ENCODE results near the gene MAGI2.
A peak's percentile ranks its signal among the peaks of the same experiment; 100 is the strongest.

The MAGI2 gene

DNA sequence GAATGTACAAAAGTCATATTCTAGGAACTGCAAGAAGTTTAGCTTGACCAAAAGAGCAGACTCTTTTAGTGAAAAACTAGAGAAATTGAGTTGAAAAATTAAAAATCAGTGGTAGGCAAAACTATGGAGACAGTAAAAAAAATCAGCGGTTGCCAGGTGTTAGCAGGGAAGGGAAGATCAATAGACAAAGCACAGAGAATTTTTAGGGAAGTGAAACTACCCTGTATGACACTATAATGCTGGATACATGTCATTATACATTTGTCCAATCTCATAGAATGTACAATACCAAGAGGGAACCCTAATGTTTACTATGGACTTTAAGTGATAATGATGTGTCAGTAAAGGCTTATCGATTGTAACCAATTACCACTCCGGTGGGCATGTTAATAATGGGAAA, 761.9 kb downstream of the MAGI2 start:
- no peak for DNase-seq

DNA sequence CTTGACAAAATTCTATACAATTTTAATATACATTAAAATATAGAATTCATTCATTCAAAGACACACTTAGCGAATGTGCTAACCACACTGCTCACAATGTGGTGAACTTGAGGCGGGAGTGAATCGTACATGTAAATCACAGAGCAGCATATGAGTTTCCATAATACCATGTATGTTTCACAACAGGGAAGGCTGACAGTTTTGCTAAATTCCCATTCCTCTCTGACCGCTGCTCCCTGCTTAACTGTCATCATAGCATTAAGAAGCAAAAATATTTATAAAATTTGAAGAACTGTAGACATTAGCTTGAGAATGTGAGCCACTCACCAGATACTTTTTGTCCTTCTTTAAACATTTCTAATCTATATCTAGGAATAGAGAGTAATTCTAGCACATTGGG, 763.3 kb downstream of the MAGI2 start:
- DNase-seq, result no peak

DNA sequence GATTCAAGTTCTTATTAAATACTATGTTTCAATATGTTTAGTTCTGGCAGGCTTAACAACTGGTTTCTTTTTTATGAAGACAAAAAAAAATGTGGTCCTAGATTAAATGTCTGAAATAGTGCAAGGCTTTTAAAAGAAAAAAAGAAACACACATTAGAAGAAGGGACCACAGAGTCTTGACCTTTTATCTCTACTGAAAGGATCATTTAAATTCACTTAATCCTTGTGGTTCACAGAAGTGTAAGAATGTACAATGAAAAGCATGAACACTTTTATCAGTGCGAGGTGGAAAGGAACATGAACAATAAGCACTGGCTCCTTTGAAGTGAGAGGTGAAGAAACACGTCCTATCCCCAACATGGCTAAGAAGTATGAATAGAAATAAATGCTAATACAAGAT, 765.1 kb downstream of the MAGI2 start:
- DNase-seq, result no peak

DNA sequence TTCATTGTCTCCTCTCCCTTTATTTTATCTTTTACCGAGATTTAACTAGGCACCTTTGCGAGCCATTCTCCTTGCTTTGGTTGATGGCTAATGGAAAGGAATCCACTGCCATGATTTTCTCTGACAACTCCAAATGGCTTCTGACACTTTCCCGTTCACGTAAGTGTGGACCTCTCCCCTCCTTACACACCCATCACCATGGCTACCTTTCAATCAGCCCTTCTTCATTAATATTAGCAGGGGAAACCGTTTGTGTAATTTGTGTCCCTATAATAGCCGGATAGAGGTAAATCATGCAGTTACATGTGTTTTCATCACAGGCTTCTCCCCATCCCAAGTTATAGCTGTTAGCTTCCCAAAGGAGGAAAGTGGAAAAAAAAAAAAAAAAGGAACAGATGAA, 767.3 kb downstream of the MAGI2 start:
- no peak for DNase-seq

DNA sequence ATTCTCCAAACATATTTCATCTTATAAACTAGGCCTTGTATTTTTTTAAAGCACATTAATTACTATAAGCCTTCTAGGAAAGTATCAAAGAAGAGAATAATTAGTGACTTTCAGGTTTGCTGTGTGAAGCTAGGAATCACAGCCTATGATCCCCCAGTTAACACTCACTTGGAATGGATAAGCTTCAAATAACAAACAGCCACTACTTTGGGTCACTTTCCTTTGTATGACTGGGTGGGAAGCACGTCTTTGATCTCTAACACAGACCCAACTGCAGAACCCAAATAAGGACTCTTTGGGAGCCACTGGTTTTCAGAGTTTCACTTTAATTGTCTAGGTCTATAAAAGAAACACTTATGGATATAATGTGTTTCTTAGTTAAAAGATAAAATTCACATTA, 769.3 kb downstream of the MAGI2 start:
- DNase-seq, result no peak

DNA sequence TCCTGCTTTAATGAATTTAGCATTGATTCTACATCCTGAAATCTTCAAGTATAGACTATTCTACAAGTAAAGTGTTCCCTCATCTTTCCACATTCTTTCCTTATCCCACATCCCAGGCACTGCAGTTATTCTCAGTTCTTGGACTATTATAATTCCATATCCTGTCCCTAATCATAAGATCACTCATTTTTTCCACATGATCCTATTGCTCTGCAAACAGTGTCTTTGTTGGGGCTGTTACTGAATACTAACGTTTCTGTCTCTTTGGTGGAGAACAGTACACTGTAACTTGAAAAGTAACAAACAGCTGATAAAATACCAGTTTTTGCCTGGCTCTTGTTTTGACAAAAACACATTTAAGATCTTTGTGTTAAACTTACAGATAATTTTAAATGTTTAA, 769.9 kb downstream of the MAGI2 start:
- no peak for DNase-seq

DNA sequence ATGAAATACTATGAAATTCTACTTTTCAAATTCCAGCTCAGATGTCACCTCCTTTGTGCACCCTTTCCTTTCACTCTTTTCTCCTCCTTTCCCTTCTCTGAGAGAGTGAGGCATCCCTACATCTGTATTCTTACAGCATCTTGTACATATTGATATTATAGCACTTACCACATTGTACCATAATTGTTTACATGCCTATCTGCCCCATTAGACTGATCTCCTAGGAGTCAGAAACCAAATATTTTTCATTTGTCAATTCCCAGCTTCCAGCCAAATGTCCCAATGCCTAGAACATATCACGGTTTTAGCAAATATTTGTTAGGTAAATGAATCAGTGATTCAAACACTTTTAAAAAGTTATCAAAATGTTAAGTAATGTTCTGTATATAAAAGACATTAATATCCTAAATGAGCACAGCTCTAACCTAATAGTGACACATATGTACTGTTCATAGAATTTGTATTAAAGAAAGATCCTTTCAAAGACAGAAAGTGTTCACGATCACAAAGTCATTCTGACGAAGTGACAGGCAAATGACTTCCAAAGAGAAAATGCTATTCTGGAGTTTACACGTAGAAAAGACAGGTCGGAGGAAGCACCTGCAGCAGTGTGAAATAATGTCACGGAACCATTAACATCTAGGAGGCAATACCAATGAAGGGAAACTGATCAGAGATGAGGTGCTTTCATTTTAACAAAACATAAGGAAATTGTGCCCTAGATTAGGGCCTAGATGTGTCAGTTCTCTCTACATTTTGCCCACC, 774.2 kb downstream of the MAGI2 start:
- no peak for DNase-seq

DNA sequence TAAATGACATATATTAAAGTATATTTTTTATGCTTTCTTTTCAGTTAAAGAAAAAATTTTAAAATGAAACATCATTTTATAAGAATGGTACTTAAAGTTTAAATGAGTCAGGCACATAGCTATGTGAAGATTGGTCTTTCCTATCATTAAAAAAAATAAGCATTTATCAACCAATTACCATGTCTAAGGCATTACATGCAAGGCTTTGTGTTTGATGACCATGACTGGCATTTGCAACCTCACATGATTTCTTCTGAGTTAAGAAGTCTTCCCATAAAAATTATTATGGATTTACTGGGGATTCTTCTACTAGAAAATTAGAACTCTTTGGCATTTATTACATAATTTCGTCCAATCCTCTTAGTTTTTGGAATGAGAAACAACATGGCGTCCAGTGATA, 776.1 kb downstream of the MAGI2 start:
- no peak for DNase-seq

DNA sequence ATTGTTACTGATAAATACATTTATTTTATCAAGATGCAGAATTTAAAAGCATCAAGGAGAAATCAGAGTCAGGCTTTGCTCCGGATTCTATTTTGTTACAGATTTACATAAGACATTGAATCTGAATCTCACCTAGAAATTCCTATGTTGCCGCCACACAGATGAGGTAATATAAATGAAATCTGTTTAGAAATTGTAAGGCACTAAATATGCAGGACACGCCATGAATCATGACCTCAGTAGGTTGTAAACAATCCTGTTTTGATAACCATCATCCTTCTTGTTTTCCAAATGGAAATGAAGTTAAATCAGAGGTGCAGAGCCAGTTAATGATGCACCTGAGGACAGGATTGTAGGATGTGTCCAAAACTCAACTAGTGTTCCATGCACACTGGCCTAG, 778.0 kb downstream of the MAGI2 start:
- no peak for DNase-seq

DNA sequence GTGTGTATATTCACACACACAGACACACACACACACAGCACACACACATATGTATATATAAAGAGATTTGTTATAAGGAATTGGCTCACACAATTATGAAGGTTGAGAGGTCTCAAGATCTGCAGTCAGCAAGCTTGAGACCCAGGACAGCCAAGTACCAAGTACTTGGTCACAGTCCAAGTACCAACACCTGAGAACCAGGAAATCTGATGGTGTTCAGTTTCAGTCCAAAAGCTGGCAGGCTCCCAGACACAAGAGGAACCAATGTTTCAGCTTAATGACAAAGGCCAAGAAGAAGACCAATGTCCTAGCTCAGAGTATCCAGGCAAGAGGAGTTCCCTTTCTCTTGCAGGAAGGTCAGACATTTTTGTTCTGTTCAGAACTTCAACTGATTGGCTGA, 780.2 kb downstream of the MAGI2 start:
- DNase-seq, result peak; percentile 50

DNA sequence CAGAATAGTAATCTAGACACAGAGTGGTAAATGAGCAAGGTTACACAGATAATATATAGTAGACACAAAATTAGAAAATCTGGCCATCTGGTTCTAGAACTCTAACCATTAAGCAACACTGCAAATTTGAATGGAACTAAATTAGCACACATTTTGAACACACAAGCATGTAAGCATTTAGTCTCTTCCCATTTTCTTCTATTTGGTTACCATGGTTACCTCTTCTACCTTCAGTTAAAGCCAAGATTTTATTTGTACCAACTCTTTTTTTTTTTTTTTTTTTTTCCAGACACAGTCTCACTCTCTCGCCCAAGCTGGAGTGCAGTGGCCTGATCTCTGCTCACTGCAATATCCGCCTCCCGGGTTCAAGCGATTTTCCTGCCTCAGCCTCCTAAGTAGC, 790.5 kb downstream of the MAGI2 start:
- peak; percentile 12 for DNase-seq

DNA sequence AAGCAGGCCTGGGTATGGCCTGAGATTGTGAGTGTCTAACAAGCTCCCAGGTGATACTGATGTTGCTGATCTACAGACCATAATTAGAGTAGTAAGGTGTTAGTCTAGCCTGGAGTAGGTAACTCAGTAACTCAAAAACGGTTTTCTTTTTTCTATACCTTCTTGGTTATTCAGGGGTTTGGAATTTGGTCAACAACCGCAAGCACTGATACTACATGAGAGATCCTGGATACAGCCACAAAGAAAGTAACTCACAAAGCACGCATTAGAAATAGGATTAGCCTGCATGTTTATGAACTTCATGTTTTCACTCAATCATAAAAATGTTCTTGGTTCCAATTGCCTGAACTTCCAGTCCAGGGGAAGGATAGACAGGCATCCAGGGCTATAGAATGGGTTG, 803.5 kb downstream of the MAGI2 start:
- no peak for DNase-seq

DNA sequence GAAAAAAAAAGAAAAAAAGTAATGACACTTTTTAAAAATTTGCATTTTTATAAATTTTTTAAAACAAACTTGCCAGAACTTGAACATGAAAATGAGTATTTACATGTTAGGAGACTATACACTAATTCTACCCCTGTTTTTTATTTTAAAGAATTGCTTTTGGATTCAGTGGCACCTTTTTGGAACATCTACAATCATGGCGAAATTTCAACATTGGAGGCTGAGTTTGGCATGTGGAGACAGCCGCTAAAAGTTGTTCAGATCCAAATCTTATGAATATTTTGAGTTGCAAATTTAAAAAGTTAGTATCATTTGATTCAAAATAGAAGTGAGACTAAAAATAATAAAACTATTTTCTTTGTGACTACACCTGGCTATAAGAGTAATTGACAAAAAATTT, 804.2 kb downstream of the MAGI2 start:
- no peak for DNase-seq

DNA sequence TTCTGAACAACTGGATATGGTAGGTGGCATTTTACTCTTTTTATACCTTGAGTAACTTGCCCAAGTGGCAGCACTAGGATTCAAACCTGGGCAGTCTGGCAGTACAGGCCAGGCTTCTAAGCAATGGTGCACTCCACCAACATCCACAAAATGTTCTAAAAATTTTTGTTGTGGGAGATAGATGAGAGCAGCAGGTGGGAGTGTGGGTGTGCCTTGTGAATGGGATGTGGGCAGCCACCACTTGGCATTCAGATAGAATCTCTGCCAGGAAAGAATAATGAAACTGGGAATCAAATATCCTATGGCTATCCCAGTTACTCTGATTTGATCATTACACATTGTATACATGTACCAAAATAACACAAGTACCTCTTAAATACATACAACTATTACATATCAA, 810.7 kb downstream of the MAGI2 start:
- no peak for DNase-seq

DNA sequence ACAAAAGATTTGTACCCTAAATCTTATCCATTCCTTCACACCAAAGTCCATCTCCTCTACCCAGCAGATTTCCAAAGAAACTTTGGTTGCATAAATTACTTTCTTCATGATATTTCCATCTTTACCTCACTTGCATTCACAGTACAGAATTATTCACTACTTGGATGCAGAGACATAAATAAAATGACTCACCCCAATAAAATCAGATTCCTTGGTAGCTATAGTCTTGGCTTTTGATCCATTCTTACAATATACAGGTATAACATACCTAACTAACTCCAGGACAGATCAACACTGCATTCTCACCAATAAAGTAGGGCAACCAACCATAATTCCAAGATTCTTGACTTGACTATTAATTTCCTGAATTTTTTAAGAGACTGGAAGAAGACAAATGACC, 815.1 kb downstream of the MAGI2 start:
- DNase-seq, result no peak

DNA sequence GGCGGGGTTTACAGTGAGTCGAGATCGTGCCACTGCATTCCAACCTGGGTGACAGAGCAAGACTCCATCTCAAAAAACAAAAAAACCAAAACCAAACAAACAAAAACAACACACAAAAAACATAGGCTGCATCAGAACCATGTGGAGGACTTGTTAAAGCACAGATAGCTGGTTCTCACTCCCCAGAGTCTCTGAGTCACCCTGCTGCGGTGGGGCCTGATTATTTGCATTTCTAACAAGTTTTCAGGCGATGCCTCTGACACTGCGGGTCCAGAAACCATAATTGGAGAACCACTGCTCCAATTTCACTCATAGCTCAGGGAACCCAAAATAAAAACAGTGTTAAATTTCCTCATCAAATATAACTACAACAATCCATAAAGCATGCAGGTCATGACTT, 816.7 kb downstream of the MAGI2 start:
- no peak for DNase-seq

DNA sequence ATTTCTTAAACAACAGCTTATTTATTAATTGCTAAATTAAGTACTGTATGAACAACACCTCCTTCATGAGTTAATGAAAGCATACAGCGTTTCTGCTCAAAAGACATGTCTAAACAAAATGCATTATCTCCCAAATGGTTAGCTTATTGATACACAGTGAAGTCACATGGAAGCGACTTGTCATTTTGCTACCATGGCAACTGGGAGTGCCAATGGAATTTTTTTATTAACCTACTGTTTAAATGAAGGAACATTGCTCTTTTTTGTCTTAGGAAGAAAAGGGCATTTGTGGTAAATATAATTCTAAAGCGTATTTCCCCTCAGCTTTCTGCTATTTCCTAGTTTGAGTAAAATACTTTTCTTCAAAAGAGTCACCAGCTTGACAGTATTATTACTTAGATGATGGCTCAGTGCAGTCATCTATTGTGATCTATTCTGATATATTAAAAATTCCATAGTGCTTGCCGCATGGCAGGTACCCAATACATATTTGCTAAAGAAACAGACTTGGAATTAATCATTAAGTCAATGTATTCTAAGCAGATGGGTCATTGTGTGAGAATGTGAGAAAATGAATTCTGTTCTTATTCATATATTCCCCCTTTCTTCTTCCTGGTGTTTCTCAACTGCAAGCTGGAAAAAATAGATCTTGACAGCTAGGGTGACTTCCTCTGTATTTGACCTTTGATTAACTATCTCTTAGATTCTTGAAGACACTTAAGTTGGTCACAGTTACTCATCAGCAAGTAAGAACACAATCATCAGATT, 818.3 kb downstream of the MAGI2 start:
- DNase-seq, result no peak

DNA sequence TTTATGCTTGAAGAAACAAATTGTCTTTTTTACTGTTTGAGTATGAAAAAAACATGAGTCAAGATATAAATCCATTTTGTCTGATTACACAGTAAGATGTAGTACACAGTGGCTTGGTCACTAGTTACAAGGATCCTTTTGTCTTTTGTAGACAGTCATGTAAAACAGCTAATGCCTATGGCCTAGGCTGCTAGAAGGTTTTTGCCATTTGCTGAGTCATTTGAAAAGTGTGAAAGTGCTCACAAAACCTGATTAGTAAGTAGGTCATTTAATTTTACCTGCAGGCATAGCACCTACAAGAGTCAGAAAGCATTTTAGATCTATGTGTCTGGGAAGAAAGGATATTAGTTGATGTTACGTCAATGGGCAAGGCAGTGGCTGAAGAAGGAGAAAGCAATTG, 819.4 kb downstream of the MAGI2 start:
- DNase-seq, result peak; percentile 8

DNA sequence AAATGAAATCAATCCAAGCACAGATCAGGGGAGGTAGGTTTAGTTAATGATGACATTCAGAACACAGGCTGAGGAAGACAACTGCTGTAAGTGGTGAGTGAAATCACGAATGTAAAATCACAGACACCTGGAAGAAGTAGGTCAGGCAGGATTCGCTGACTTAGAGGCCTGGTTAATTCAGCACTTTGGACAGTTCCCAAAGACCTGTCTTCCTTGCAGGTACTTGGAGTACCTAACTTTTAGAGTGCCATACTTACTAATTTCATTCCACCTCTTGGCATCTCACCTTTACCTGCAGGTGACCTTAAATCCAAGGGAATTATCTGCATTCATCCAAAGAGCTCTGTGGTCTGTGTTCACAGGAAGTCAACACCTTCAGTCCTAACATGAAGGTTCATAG, 832.5 kb downstream of the MAGI2 start:
- DNase-seq, result peak; percentile 32

DNA sequence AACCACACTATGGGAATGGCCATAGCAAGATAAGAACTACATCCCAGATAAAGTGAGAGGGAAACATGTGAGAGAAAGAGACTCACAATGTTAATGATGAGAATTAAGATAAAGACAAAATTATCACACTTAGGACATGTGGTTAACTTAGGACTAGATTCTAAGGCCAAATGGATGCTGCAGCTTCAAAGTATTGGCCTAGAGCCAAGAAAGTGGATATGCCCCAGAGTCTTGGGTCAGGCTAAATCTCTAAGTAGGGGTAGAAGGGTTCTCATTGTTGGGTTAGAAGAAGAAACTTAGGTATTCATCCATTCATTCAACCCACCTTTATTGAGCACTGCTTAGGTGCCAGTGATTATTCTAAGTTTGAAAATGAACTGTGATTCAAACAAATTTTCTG, 836.9 kb downstream of the MAGI2 start:
- DNase-seq, result no peak

DNA sequence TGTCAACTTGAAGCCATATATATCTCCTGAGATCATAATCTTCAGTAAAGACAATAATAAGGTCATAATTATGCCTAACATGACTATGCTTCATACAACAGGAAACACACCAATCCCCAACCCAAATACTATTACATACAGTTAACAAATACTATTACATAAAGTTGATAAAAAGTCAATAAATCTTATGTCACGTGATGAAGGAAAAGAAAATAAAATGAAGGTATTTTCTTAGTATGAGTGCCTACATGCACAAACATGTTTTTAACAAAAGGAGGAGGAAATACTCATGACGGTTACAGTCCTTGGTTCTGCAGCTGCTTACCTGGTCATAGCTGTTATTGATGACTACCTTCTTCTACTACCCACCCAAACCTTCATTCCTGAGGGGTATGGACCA, 844.2 kb downstream of the MAGI2 start:
- DNase-seq, result no peak

DNA sequence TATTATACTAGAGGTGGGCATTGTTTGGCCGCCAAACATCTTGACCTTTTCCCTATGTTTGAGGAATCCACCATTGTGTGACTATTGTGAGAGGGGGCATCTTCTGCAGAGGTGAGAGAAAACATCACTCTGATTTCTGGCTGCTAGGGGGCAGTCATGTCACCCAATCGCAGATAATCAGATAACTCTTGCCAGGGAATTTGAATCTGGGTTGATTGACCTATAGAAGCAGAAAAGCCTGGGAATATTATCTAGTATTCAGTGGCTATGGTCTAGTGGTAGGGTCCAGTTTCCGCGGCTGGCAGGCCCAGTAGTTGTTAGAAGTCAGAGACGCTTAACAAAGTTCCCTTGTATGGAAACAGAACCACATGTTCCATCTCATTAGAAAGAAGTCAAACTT, 846.4 kb downstream of the MAGI2 start:
- peak; percentile 57 for DNase-seq

DNA sequence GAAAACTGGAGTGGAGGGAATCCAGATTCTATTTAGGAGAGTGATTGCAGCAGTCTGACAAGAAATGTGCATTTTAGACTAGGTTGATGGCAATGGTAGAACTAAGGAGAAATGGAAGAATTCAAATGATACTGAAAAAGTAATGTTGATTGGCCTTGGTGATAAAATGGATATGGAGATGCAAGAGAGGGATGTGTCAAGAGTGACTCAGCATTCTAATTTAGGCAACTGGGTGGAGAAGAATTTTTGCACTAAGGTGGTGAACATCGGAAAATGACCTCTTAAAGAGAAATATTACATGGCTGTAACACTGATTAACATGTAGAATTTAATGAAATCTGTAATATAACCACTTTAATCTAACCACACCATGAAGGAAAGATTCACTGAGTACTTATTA, 848.3 kb downstream of the MAGI2 start:
- DNase-seq, result no peak

DNA sequence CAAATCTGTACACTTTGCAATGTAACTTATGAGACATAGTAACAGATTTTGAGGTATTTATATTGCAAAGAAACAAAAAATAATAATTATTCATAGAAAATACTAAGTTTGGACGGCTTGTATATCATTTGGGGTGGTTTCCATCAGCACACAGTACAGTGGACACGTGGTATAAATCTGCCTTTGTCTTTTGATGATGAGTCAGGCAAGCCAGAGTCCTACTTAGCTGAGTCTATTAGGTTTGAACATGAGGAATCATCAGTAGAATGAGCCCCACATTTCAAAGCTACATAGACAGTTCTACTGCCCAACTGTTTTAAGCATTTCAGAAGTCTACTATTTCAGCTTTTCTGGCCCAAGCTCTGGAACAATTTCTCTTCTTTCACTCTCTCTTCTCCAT, 851.7 kb downstream of the MAGI2 start:
- DNase-seq, result no peak

DNA sequence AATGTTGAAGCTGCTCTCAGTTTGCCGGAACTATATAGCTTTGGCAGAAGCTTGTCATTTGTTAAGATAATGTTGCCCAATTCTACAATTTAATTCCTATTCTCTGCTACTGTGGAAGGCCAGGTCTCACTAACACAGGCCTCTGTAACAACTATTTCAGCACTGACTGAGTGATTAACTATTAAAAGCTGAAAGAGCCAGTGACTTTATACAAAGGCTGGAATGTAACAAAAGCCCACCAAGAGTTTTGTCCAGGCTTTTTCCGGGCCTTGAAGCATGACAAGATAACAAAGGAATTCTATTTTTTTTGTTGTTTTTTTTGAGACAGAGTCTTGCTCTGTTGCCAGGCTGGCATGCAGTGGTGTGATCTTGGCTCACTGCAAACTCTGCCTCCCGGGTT, 859.3 kb downstream of the MAGI2 start:
- DNase-seq, result no peak
